CD4-positive, alpha-beta T cell treated with Interleukin-21 for 1 hour (primary cell): ENCODE measurements around the gene MAML3.

Source experiments
- DNase-seq: peaks from one replicate; pipeline ENCODE4 v3.0.0-alpha.2; 2020

The MAML3 gene

GRCh38 chr4:139799615-139800014 lies 354.4 kb downstream of the MAML3 start:
- no peak for DNase-seq

- DNase-seq: no peak
Observed at GRCh38 chr4:139798456-139798855, 355.5 kb downstream of the MAML3 start.

GRCh38 chr4:139797287-139797686 lies 356.7 kb downstream of the MAML3 start:
- DNase-seq: no peak

- no peak for DNase-seq
Observed at GRCh38 chr4:139795527-139796314, 358.3 kb downstream of the MAML3 start.

- DNase-seq: no peak
Observed at GRCh38 chr4:139794158-139794954, 359.6 kb downstream of the MAML3 start.

GRCh38 chr4:139791681-139792080 lies 362.3 kb downstream of the MAML3 start:
- DNase-seq: no peak

GRCh38 chr4:139790291-139790690 lies 363.7 kb downstream of the MAML3 start:
- no peak for DNase-seq

- no peak for DNase-seq
Observed at GRCh38 chr4:139789096-139789654, 364.8 kb downstream of the MAML3 start.

- DNase-seq: no peak
Observed at GRCh38 chr4:139786494-139787354, 367.3 kb downstream of the MAML3 start.

GRCh38 chr4:139785356-139785755 lies 368.6 kb downstream of the MAML3 start:
- no peak for DNase-seq

- no peak for DNase-seq
Observed at GRCh38 chr4:139783741-139784484, 370.1 kb downstream of the MAML3 start.

- DNase-seq: no peak
Observed at GRCh38 chr4:139782926-139783522, 371.0 kb downstream of the MAML3 start.

GRCh38 chr4:139781066-139781465 lies 372.9 kb downstream of the MAML3 start:
- no peak for DNase-seq

GRCh38 chr4:139779691-139780090 lies 374.3 kb downstream of the MAML3 start:
- no peak for DNase-seq

- no peak for DNase-seq
Observed at GRCh38 chr4:139777757-139778156, 376.2 kb downstream of the MAML3 start.

GRCh38 chr4:139776235-139776634 lies 377.7 kb downstream of the MAML3 start:
- no peak for DNase-seq

- DNase-seq: no peak
Observed at GRCh38 chr4:139774759-139775487, 379.1 kb downstream of the MAML3 start.

GRCh38 chr4:139773560-139774318 lies 380.2 kb downstream of the MAML3 start:
- no peak for DNase-seq

GRCh38 chr4:139770361-139770760 lies 383.6 kb downstream of the MAML3 start:
- no peak for DNase-seq

GRCh38 chr4:139769364-139769763 lies 384.6 kb downstream of the MAML3 start:
- DNase-seq: no peak
